Stimulated activated CD8-positive, alpha-beta memory T cell treated with anti-CD3 and anti-CD28 coated beads, Interleukin-4, amount 100 ng/mL, for 4 hours (primary cell): ENCODE measurements around the gene SMPD4.
A peak's percentile ranks its signal among the peaks of the same experiment; 100 is the strongest.
"Not testable (repeated sequence)": the region's sequence is repeated elsewhere in the genome, so short reads cannot be mapped to it uniquely, and the experiment has no call there.

Source experiments
- DNase-seq, 2 donors: peaks; one replicate each; pipeline ENCODE4 v3.0.0-alpha.2; 2020; ENCODE audit warnings: low read depth in 2 of 2, low spot score in 1 of 2

SMPD4 gene

GRCh38 chr2:130187268-130187667 is 5.9 kb upstream of the SMPD4 start:
- DNase-seq, result no peak

GRCh38 chr2:130186391-130186790 is 5.0 kb upstream of the SMPD4 start:
- no peak for DNase-seq

GRCh38 chr2:130185896-130186295 is 4.5 kb upstream of the SMPD4 start:
- no peak for DNase-seq

GRCh38 chr2:130185436-130185835 is 4.0 kb upstream of the SMPD4 start:
- no peak for DNase-seq

- DNase-seq, result no peak
These were observed 2.3 kb upstream of the SMPD4 start for GRCh38 chr2:130183512-130184373.

- not testable (repeated sequence) for DNase-seq
These were observed 1.6 kb upstream of the SMPD4 start for GRCh38 chr2:130182826-130183511.

- DNase-seq, result peak; percentile 71 to 78
These were observed 679 bp upstream of the SMPD4 start, which contains the start of gene MZT2B for GRCh38 chr2:130181880-130182682. MZT2B (plus strand) TSS chr2:130182262; CDS start chr2:130182283, 21 bp downstream.

GRCh38 chr2:130180404-130181324 is 738 bp downstream of the SMPD4 start:
- DNase-seq, result not testable (repeated sequence)

GRCh38 chr2:130174866-130175265 is 6.5 kb downstream of the SMPD4 start:
- not testable (repeated sequence) for DNase-seq

GRCh38 chr2:130169896-130170295 is 11.5 kb downstream of the SMPD4 start:
- no peak for DNase-seq

- DNase-seq, result not testable (repeated sequence)
These were observed 12.2 kb downstream of the SMPD4 start for GRCh38 chr2:130169163-130169562.

- not testable (repeated sequence) for DNase-seq
These were observed 14.8 kb downstream of the SMPD4 start for GRCh38 chr2:130166611-130167010.

GRCh38 chr2:130165293-130166016 is 15.9 kb downstream of the SMPD4 start:
- no peak for DNase-seq

- DNase-seq, result no peak
These were observed 18.4 kb downstream of the SMPD4 start for GRCh38 chr2:130162968-130163367.

GRCh38 chr2:130162486-130162885 is 18.9 kb downstream of the SMPD4 start:
- DNase-seq, result not testable (repeated sequence)

GRCh38 chr2:130160838-130161705 is 20.3 kb downstream of the SMPD4 start:
- DNase-seq, result not testable (repeated sequence)

- DNase-seq, result no peak
These were observed 21.3 kb downstream of the SMPD4 start for GRCh38 chr2:130160131-130160530.

GRCh38 chr2:130159376-130159775 is 22.0 kb downstream of the SMPD4 start:
- not testable (repeated sequence) for DNase-seq

- no peak for DNase-seq
These were observed 22.8 kb downstream of the SMPD4 start for GRCh38 chr2:130158631-130159030.
